Naive thymus-derived CD4-positive, alpha-beta T cell (primary cell): ENCODE results near the gene WDR62. TPM values are rescaled to one million over a fixed set of nuclear protein-coding genes. Genes with fewer than 3 reads are reported as not detected.
"Not testable (repeated sequence)": the region's sequence is repeated elsewhere in the genome, so short reads cannot be mapped to it uniquely, and the experiment has no call there.

Source experiments
- ATAC-seq: fragments of 150-1000 bp; cut with Tn5 transposase; 2 replicates; pipeline ENCODE4 v1.10.0; 2021; ENCODE audit warnings: mild to moderate bottlenecking, moderate library complexity
- CTCF ChIA-PET: fragments of 350-600 bp; sonication (Branson Sonifier 250); formaldehyde crosslinking; loops from one replicate; lab custom pipeline; 2021; ENCODE audit warnings: antibody characterized with exemption; lab: Charles Lee
- POLR2A ChIA-PET: fragments of 350-600 bp; sonication (Branson Sonifier 250); formaldehyde crosslinking; loops from one replicate; lab custom pipeline; 2021; ENCODE audit warnings: antibody characterized with exemption, inconsistent platforms; lab: Charles Lee
- DNase-seq, 9 donors: peaks; one replicate each; pipeline versions ENCODE4 v3.0.0 to v3.0.0-alpha.2; 2020 to 2022; ENCODE audit warnings: mixed read lengths in 1 of 9
- H3K27ac ChIP-seq: one replicate; pipeline ENCODE4 v1.7.0; 2013; ENCODE audit warnings: mild to moderate bottlenecking, low read depth, low read length, moderate library complexity
- H3K27me3 ChIP-seq, 2 donors: one replicate each; pipeline ENCODE4 v1.7.0; 2013; ENCODE audit warnings: low read length in 2 of 2, mild to moderate bottlenecking in 2 of 2, moderate library complexity in 2 of 2; ENCODE audit not compliant: control insufficient read depth in 2 of 2, insufficient read depth in 2 of 2
- H3K36me3 ChIP-seq, 3 experiments: 1 replicate in 2 of 3; 2 replicates in 1 of 3; pipeline ENCODE4 v1.7.0; 2013; ENCODE audit warnings: low read length in 3 of 3, mild to moderate bottlenecking in 3 of 3, moderate library complexity in 1 of 3; ENCODE audit not compliant: insufficient read depth in 3 of 3, control insufficient read depth in 2 of 3
- H3K4me1 ChIP-seq, 2 donors: one replicate each; pipeline ENCODE4 v1.7.0; 2013; ENCODE audit warnings: low read length in 2 of 2, mild to moderate bottlenecking in 2 of 2, moderate library complexity in 1 of 2; ENCODE audit not compliant: control insufficient read depth in 2 of 2, insufficient read depth in 2 of 2
- H3K4me3 ChIP-seq: 2 replicates; pipeline ENCODE4 v1.7.0; 2013; ENCODE audit warnings: mild to moderate bottlenecking, low read length
- H3K9me3 ChIP-seq, 3 experiments: 1 replicate in 2 of 3; 2 replicates in 1 of 3; pipeline ENCODE4 v1.7.0; 2013; ENCODE audit warnings: low read length in 3 of 3; ENCODE audit not compliant: control insufficient read depth in 2 of 3
- H3K27ac Mint-ChIP-seq, 9 donors: one replicate each; pipeline ENCODE4 v1.8.0; 2020 to 2022; ENCODE audit warnings: mixed read lengths in 9 of 9, mild to moderate bottlenecking in 8 of 9, moderate library complexity in 5 of 9, inconsistent platforms in 2 of 9
- H3K27me3 Mint-ChIP-seq, 5 donors: one replicate each; pipeline ENCODE4 v1.8.0; 2021 to 2022; ENCODE audit warnings: mixed read lengths in 5 of 5, mild to moderate bottlenecking in 1 of 5
- H3K36me3 Mint-ChIP-seq, 5 donors: one replicate each; pipeline ENCODE4 v1.8.0; 2020 to 2022; ENCODE audit warnings: mixed read lengths in 5 of 5, mild to moderate bottlenecking in 3 of 5, inconsistent platforms in 1 of 5
- H3K4me1 Mint-ChIP-seq, 7 donors: one replicate each; pipeline ENCODE4 v1.8.0; 2020 to 2022; ENCODE audit warnings: mixed read lengths in 7 of 7, mild to moderate bottlenecking in 3 of 7, inconsistent platforms in 1 of 7
- H3K4me3 Mint-ChIP-seq, 10 donors: one replicate each; pipeline ENCODE4 v1.8.0; 2020 to 2022; ENCODE audit warnings: mild to moderate bottlenecking in 10 of 10, mixed read lengths in 10 of 10, moderate library complexity in 6 of 10, inconsistent platforms in 2 of 10
- H3K9me3 Mint-ChIP-seq, 11 donors: one replicate each; pipeline ENCODE4 v1.8.0; 2020 to 2022; ENCODE audit warnings: mixed read lengths in 11 of 11, mild to moderate bottlenecking in 4 of 11, inconsistent platforms in 1 of 11, moderate library complexity in 1 of 11
- intact Hi-C, 2 donors: fragments of 100-400 bp; cut with micrococcal nuclease; formaldehyde crosslinking; loops; one replicate each; pipeline ENCODE4 v1.15.1; 2023
- polyA plus RNA-seq, 2 donors: library from polyadenylated mRNA; unstranded; fragments of 300-500 nt; fragmentation: Illumina TruSeq; gene quantifications; one replicate each; pipeline ENCODE4 v1.2.3, GENCODE V29; 2021
- total RNA-seq, 6 experiments: library from RNA in 5 of 6; stranded (reverse) in 5 of 6; gene quantifications; 1 replicate in 5 of 6; 2 replicates in 1 of 6; pipeline ENCODE4 v1.2.3 and lab custom pipeline; 2021 to 2026

WDR62 gene
- total and polyA plus RNA-seq, 7 experiments from 2014 or later, result 0.07 to 22.4 (median 2.7) TPM

DNA sequence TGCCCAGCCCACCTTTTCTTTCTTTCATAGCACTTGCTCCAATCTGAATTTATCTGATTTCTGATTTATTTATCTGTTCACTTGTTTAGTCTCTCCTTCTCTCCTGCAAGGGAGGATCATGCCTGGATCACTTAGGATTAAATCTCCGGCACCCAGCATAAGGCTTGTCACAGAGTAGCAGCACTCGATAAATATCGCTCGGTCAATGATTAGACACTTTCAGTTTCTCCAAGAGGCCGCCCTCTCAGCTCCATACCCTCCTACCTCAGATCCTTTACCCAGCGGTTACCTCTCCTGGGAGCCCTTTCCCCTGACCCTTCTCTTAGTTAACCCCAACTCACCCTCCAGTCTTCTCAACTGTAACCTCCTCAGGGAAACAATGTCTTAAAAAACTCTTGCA lies 23.4 kb upstream of the WDR62 start:
- intact Hi-C loops, result no loop called here
- peak overlapping the region in 2 of 10 donors; percentile 29 to 80 for H3K4me3 Mint-ChIP-seq
- peaks cover 0 to 30% (median 21%) of the 10 kb centered on the region in 5 donors for H3K36me3 Mint-ChIP-seq
- H3K9me3 ChIP-seq, result no peaks in the 10 kb centered on the region
- peaks cover 0 to 5% (median 0%) of the 10 kb centered on the region in 3 experiments for H3K36me3 ChIP-seq
- no peak overlapping the region for H3K4me3 ChIP-seq
- peaks cover 16 to 39% (median 31%) of the 10 kb centered on the region in 7 donors for H3K4me1 Mint-ChIP-seq
- peak overlapping the region in 1 of 9 donors; percentile 15 for H3K27ac Mint-ChIP-seq
- H3K27me3 Mint-ChIP-seq, result peaks cover 0 to 4% (median 0%) of the 10 kb centered on the region in 5 donors
- CTCF ChIA-PET, result no interaction called here
- H3K27ac ChIP-seq, result no peak overlapping the region
- ATAC-seq, result no peak
- DNase-seq, result no peak
- H3K4me1 ChIP-seq, result peaks cover 4 to 11% of the 10 kb centered on the region in 2 donors
- no peaks in the 10 kb centered on the region for H3K9me3 Mint-ChIP-seq
- no peaks in the 10 kb centered on the region for H3K27me3 ChIP-seq
- POLR2A ChIA-PET, result no interaction called here

DNA sequence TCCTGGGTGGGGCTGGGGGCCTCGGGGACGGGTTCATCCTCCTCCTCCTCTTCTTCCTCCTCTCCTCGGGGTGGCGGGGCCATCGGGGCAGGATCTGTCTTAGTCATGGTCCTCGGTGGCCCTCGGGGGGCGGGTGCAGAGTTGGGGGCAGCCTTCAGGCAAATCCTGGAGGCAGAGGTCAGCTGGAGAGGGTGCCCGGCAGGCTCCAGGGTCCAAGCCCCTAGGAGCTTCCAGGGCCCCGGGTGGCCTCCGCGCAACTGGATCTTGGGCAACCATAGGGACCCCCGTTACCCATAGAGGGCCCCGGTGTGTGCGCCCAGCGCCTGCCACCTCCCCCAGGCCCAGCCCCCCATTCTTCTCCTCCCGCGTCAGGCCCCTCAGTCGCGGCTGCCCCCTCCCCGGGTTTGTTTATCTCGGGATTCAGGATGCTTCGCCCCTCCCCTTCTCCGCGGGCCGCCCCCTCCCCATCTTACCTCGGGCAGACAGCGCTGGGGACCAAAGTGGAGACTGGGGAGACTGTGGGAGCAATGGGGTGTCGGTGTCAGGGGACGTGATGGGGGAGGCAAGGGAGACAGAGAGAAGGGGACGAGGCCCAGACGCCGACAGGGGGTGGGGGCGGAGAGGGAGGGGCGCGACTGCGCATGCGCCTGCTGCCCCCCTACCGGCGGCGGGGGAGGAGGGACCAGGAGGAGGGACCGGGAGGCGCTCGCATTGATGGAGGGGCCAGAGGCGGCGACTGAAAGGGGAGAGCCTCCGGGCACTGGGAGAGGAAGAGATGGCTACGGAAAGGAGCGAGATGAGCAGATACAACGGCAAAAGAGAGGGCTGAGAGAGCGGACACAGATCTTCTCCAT lies 22.2 kb upstream of the WDR62 start, which contains the start of gene CLIP3:
TSS of gene CLIP3 (minus strand) at position 623 of the 854 bp plus-strand sequence. CDS start at position 107, 516 bp downstream.
- H3K27ac ChIP-seq, result no peak within 1 kb of the TSS
- H3K4me3 ChIP-seq, result peak within 1 kb of the TSS; percentile 20
- H3K36me3 Mint-ChIP-seq, result peaks cover 0 to 27% (median 21%) of the 10 kb centered on the region in 5 donors
- H3K27me3 Mint-ChIP-seq, result peaks cover 0 to 4% (median 0%) of the 10 kb centered on the region in 5 donors
- H3K9me3 Mint-ChIP-seq, result no peaks in the 10 kb centered on the region
- peak within 1 kb of the TSS in 3 of 9 donors; percentile 46 to 75 (median 61) for H3K27ac Mint-ChIP-seq
- ATAC-seq, result peak; percentile 47
- H3K36me3 ChIP-seq, result peaks cover 0 to 4% (median 0%) of the 10 kb centered on the region in 3 experiments
- intact Hi-C loops, result no loop called here
- H3K4me3 Mint-ChIP-seq, result peak within 1 kb of the TSS; percentile 32 to 81 (median 70)
- peak in 6 of 9 donors; percentile 20 to 58 (median 26) for DNase-seq
- ChIA-PET CTCF (no interaction called here), POLR2A (no interaction called here)
- no peaks in the 10 kb centered on the region for H3K9me3 ChIP-seq
- H3K4me1 ChIP-seq, result peaks cover 4 to 22% of the 10 kb centered on the region in 2 donors
- peaks cover 22 to 51% (median 40%) of the 10 kb centered on the region in 7 donors for H3K4me1 Mint-ChIP-seq
- no peaks in the 10 kb centered on the region for H3K27me3 ChIP-seq

DNA sequence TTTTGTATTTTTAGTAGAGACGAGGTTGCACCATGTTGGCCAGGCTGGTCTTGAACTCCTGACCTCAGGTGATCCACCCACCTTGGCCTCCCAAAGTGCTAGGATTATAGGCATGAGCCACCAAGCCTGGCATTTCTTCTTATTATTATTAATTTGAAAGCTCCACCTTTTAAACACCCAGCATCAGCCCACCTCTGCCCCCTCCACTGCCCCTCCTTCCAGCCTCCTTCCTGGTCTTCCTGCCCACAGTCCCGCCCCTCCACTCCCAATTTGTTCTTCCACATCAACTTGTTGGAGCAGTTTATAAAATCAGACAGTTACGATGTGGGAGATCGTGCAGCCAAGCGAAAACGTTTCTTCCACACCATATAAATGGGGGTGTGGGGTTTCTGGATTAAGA lies 14.2 kb upstream of the WDR62 start:
- ChIA-PET CTCF (no interaction called here), POLR2A (no interaction called here)
- Mint-ChIP-seq H3K4me3 (no peak overlapping the region), H3K4me1 (peaks cover 12 to 24% (median 18%) of the 10 kb centered on the region in 7 donors), H3K27ac (no peak overlapping the region), H3K9me3 (no peaks in the 10 kb centered on the region), H3K36me3 (peaks cover 0 to 13% (median 9%) of the 10 kb centered on the region in 5 donors), H3K27me3 (no peaks in the 10 kb centered on the region)
- Histone ChIP-seq H3K27ac (no peak overlapping the region), H3K4me3 (no peak overlapping the region), H3K27me3 (no peaks in the 10 kb centered on the region), H3K9me3 (no peaks in the 10 kb centered on the region), H3K4me1 (peaks cover 0 to 19% of the 10 kb centered on the region in 2 donors), H3K36me3 (peaks cover 0 to 2% (median 0%) of the 10 kb centered on the region in 3 experiments)
- intact Hi-C loops, result no loop called here
- ATAC-seq, result no peak
- DNase-seq, result no peak

DNA sequence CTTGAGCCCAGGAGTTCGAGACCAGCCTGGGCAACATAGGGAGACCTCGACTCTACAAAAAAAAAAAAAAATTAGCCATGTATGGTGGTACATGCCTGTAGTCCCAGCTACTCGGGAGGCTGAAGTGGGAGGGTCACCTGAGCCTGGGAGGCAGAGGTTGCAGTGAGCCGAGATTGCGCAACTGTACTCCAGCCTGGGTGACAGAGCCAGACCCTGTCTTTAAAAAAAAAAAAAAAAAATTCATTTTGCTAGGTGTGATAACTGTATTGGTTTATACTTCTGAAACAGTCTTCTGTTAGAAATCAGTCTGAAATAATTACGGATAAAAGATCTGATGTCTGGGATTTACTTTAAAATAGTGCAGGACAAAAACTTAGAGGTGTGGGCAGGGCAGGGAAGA lies 13.6 kb upstream of the WDR62 start:
- intact Hi-C loops, H3K27me3 Mint-ChIP-seq, H3K4me3 Mint-ChIP-seq, CTCF ChIA-PET, POLR2A ChIA-PET, H3K36me3 ChIP-seq, H3K9me3 ChIP-seq, H3K4me3 ChIP-seq, DNase-seq, H3K27ac ChIP-seq, H3K9me3 Mint-ChIP-seq, H3K27me3 ChIP-seq, ATAC-seq, H3K27ac Mint-ChIP-seq: not testable (repeated sequence)
- peaks cover 0 to 17% (median 12%) of the 10 kb centered on the region in 5 donors for H3K36me3 Mint-ChIP-seq
- H3K4me1 Mint-ChIP-seq, result peaks cover 6 to 20% (median 13%) of the 10 kb centered on the region in 7 donors
- H3K4me1 ChIP-seq, result peaks cover 0 to 13% of the 10 kb centered on the region in 2 donors

DNA sequence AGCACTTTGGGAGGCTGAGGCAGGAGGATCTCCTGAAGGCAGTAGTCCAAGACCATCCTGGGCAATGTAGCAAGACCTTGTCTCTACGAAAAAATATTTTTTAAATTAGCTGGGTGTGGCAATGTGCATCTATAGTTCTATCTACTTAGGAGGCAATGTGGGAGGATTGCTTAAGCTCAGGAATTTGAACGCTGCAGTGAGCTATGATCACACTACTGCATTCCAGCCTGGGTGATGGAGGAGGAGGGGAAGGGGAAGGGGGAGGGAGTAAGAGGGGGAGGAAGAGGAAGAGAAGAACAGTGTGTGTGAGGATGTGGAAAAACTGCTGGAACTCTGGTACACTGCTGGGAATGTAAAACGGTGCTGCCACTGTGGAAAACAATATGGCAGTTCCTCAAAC lies 12.9 kb upstream of the WDR62 start:
- H3K27me3 Mint-ChIP-seq, result no peaks in the 10 kb centered on the region
- no peaks in the 10 kb centered on the region for H3K9me3 Mint-ChIP-seq
- H3K4me3 Mint-ChIP-seq, result no peak overlapping the region
- H3K9me3 ChIP-seq, result no peaks in the 10 kb centered on the region
- no peak for DNase-seq
- ChIA-PET POLR2A (no interaction called here), CTCF (no interaction called here)
- H3K36me3 Mint-ChIP-seq, result peaks cover 0 to 22% (median 14%) of the 10 kb centered on the region in 5 donors
- H3K36me3 ChIP-seq, result peaks cover 0 to 5% (median 0%) of the 10 kb centered on the region in 3 experiments
- H3K27ac ChIP-seq, result no peak overlapping the region
- H3K4me1 ChIP-seq, result peaks cover 0 to 6% of the 10 kb centered on the region in 2 donors
- ATAC-seq, result no peak
- H3K4me3 ChIP-seq, result no peak overlapping the region
- no peak overlapping the region for H3K27ac Mint-ChIP-seq
- H3K4me1 Mint-ChIP-seq, result peaks cover 4 to 19% (median 11%) of the 10 kb centered on the region in 7 donors
- intact Hi-C loops, result no loop called here
- H3K27me3 ChIP-seq, result no peaks in the 10 kb centered on the region

DNA sequence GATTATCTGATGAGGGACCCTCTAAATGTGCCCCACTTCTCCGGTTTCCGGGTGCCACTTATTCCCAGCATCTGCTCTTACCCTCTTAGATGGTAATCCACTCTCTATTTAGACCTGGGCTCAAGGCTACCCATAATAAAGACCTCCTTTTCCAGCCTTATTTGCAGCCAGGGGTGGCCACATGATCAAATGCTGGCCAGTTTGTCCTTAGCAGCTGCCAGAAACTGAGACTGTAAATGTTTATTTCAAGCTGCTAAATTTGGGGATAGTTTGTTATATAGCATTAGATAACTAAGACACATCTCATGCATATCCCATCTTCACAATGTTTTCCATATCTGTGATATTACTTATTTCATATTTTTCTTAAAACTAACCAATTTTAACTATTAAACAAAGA lies 10.7 kb upstream of the WDR62 start:
- ChIA-PET CTCF (no interaction called here), POLR2A (no interaction called here)
- intact Hi-C loops, result no loop called here
- Mint-ChIP-seq H3K4me1 (peaks cover 0 to 12% (median 4%) of the 10 kb centered on the region in 7 donors), H3K36me3 (peaks cover 0 to 25% (median 14%) of the 10 kb centered on the region in 5 donors), H3K4me3 (no peak overlapping the region), H3K27ac (no peak overlapping the region), H3K27me3 (no peaks in the 10 kb centered on the region), H3K9me3 (no peaks in the 10 kb centered on the region)
- Histone ChIP-seq H3K9me3 (no peaks in the 10 kb centered on the region), H3K4me1 (no peaks in the 10 kb centered on the region), H3K27ac (no peak overlapping the region), H3K27me3 (no peaks in the 10 kb centered on the region), H3K36me3 (peaks cover 0 to 5% (median 0%) of the 10 kb centered on the region in 3 experiments), H3K4me3 (no peak overlapping the region)
- ATAC-seq (no peak), DNase-seq (no peak)
